H9 (cell line): ENCODE data around the gene DOK5. TPM values are rescaled to one million over a fixed set of nuclear protein-coding genes. Genes with fewer than 3 reads are reported as not detected.

Experiments
- DNase-seq: peaks from one replicate; pipeline ENCODE4 v3.0.0-alpha.2; 2017
- H2AFZ ChIP-seq: one replicate; pipeline ENCODE4 v1.6.1; 2013; ENCODE audit warnings: mild to moderate bottlenecking, low read length, control low read depth, moderate library complexity
- H2AK5ac ChIP-seq: 2 replicates; pipeline ENCODE4 v1.6.1; 2013; ENCODE audit warnings: low read length, control low read depth, mixed read lengths; ENCODE audit not compliant: insufficient read length
- H2BK120ac ChIP-seq: one replicate; pipeline ENCODE4 v1.6.1; 2013; ENCODE audit warnings: low read depth, mild to moderate bottlenecking, low read length, control low read depth, inconsistent platforms; ENCODE audit not compliant: poor library complexity, severe bottlenecking
- H2BK12ac ChIP-seq: 2 replicates; pipeline ENCODE4 v1.6.1; 2013; ENCODE audit warnings: low read length, control low read depth, mixed read lengths, low read depth; ENCODE audit not compliant: insufficient read length
- H2BK15ac ChIP-seq: 2 replicates; pipeline ENCODE4 v1.6.1; 2013; ENCODE audit warnings: low read depth, low read length, control low read depth
- H2BK20ac ChIP-seq: one replicate; pipeline ENCODE4 v1.6.1; 2013; ENCODE audit warnings: low read depth, mild to moderate bottlenecking, low read length, control low read depth, inconsistent platforms; ENCODE audit not compliant: poor library complexity, severe bottlenecking
- H2BK5ac ChIP-seq: 2 replicates; pipeline ENCODE4 v1.6.1; 2013; ENCODE audit warnings: low read length, control low read depth, mixed read lengths; ENCODE audit not compliant: insufficient read length
- H3K14ac ChIP-seq: 2 replicates; pipeline ENCODE4 v1.6.1; 2013; ENCODE audit warnings: low read length, control low read depth; ENCODE audit not compliant: insufficient read depth
- H3K18ac ChIP-seq: 2 replicates; pipeline ENCODE4 v1.6.1; 2013; ENCODE audit warnings: low read depth, mild to moderate bottlenecking, mixed read lengths, low read length, control low read depth; ENCODE audit not compliant: insufficient read length
- H3K23ac ChIP-seq: 2 replicates; pipeline ENCODE4 v1.6.1; 2013; ENCODE audit warnings: low read length, control low read depth, mixed read lengths, low read depth; ENCODE audit not compliant: insufficient read length
- H3K23me2 ChIP-seq: 2 replicates; pipeline ENCODE4 v1.6.1; 2013; ENCODE audit warnings: low read depth, mild to moderate bottlenecking, mixed read lengths, low read length, control low read depth; ENCODE audit not compliant: insufficient read length, poor library complexity, severe bottlenecking
- H3K27ac ChIP-seq: 2 replicates; pipeline ENCODE4 v1.5.1; 2013; ENCODE audit warnings: low read length, control low read depth, mixed read lengths, low read depth; ENCODE audit not compliant: insufficient read length
- H3K27me3 ChIP-seq: 2 replicates; pipeline ENCODE4 v1.6.1; 2013; ENCODE audit warnings: low read length, control low read depth, inconsistent platforms; ENCODE audit not compliant: insufficient read depth
- H3K4ac ChIP-seq: 2 replicates; pipeline ENCODE4 v1.6.1; 2013; ENCODE audit warnings: low read depth, mild to moderate bottlenecking, control low read depth, inconsistent platforms, low read length, moderate library complexity
- H3K4me1 ChIP-seq: 2 replicates; pipeline ENCODE4 v1.6.1; 2013; ENCODE audit warnings: low read length, control low read depth, inconsistent platforms; ENCODE audit not compliant: insufficient read depth
- H3K4me2 ChIP-seq: 2 replicates; pipeline ENCODE4 v1.6.1; 2013; ENCODE audit warnings: low read length, control low read depth, mixed read lengths; ENCODE audit not compliant: insufficient read length, insufficient read depth
- H3K56ac ChIP-seq: 2 replicates; pipeline ENCODE4 v1.6.1; 2013; ENCODE audit warnings: low read depth, mild to moderate bottlenecking, mixed read lengths, low read length, control low read depth; ENCODE audit not compliant: insufficient read length
- H3K79me1 ChIP-seq: 2 replicates; pipeline ENCODE4 v1.6.1; 2013; ENCODE audit warnings: low read depth, mild to moderate bottlenecking, moderate library complexity, low read length, control low read depth, inconsistent platforms; ENCODE audit not compliant: insufficient read depth, poor library complexity, severe bottlenecking
- H3K79me2 ChIP-seq: 2 replicates; pipeline ENCODE4 v1.6.1; 2013; ENCODE audit warnings: low read length, control low read depth, inconsistent platforms; ENCODE audit not compliant: insufficient read depth
- H3K9ac ChIP-seq: 2 replicates; pipeline ENCODE4 v1.6.1; 2013; ENCODE audit warnings: low read length, control low read depth, mixed read lengths; ENCODE audit not compliant: insufficient read length; ENCODE audit errors: extremely low read depth
- H3K9me3 ChIP-seq: one replicate; pipeline ENCODE4 v1.6.1; 2013; ENCODE audit warnings: low read depth, low read length, inconsistent platforms; ENCODE audit not compliant: control insufficient read depth
- H3T11ph ChIP-seq: one replicate; pipeline ENCODE4 v1.6.1; 2013; ENCODE audit warnings: mild to moderate bottlenecking, low read length, control low read depth, inconsistent platforms
- H4K20me1 ChIP-seq: one replicate; pipeline ENCODE4 v1.6.1; 2013; ENCODE audit not compliant: control insufficient read depth, insufficient read length, insufficient read depth
- H4K5ac ChIP-seq: 2 replicates; pipeline ENCODE4 v1.6.1; 2013; ENCODE audit warnings: low read depth, mild to moderate bottlenecking, mixed read lengths, low read length, control low read depth; ENCODE audit not compliant: insufficient read length
- H4K8ac ChIP-seq: replicated peaks from 2 replicates; pipeline ENCODE4 v1.6.1; 2013; ENCODE audit warnings: low read length, control low read depth, mixed read lengths, low read depth; ENCODE audit not compliant: insufficient read length
- H4K91ac ChIP-seq: 2 replicates; pipeline ENCODE4 v1.6.1; 2013; ENCODE audit warnings: low read depth, mild to moderate bottlenecking, moderate library complexity, mixed read lengths, low read length, control low read depth; ENCODE audit not compliant: insufficient read length
- H3K27ac Mint-ChIP-seq, 3 experiments: 2 replicates in 2 of 3; 3 replicates in 1 of 3; pipeline ENCODE4 v1.8.0; 2020 to 2021; ENCODE audit warnings: mixed read lengths in 3 of 3, mild to moderate bottlenecking in 1 of 3, moderate library complexity in 1 of 3
- H3K27me3 Mint-ChIP-seq: 2 replicates; pipeline ENCODE4 v1.8.0; 2021; ENCODE audit warnings: low read depth, mild to moderate bottlenecking, moderate library complexity, mixed read lengths
- H3K36me3 Mint-ChIP-seq, 3 experiments: 2 replicates in 2 of 3; 3 replicates in 1 of 3; pipeline ENCODE4 v1.8.0; 2020 to 2021; ENCODE audit warnings: low read depth in 3 of 3, mixed read lengths in 3 of 3; ENCODE audit not compliant: insufficient read depth in 1 of 3
- H3K4me1 Mint-ChIP-seq, 2 experiments: 2 replicates each; pipeline ENCODE4 v1.8.0; 2020; ENCODE audit warnings: mixed read lengths in 2 of 2
- H3K4me3 Mint-ChIP-seq, 2 experiments: 2 replicates in 1 of 2; 3 replicates in 1 of 2; pipeline ENCODE4 v1.8.0; 2020 to 2021; ENCODE audit warnings: mild to moderate bottlenecking in 2 of 2, mixed read lengths in 2 of 2, moderate library complexity in 1 of 2
- H3K9me3 Mint-ChIP-seq, 2 experiments: 2 replicates in 1 of 2; 3 replicates in 1 of 2; pipeline ENCODE4 v1.8.0; 2020; ENCODE audit warnings: mild to moderate bottlenecking in 2 of 2, mixed read lengths in 2 of 2, moderate library complexity in 1 of 2
- CTCF ChIP-seq: fragments of 200-600 bp; sonication (generic); conservative IDR thresholded peaks from 3 replicates; pipeline ENCODE4 v1.8.0; 2021; ENCODE audit warnings: antibody characterized with exemption, mild to moderate bottlenecking
- WGBS: extraction: QIAGEN DNeasy Blood & Tissue Kit; methylation state at CpG from one replicate; pipeline ENCODE4 v1.1.7; 2013; ENCODE audit warnings: missing lambda C conversion rate, low lambda C conversion rate, mixed read lengths; ENCODE audit not compliant: insufficient read length; ENCODE audit errors: extremely low coverage; 5-methylcytosine and 5-hydroxymethylcytosine counted together
- total RNA-seq: library from RNA; stranded (reverse); gene quantifications from 2 replicates; pipeline ENCODE4 v1.2.1, GENCODE V29; 2021

Gene DOK5
- total RNA-seq, 1 experiment from 2014 or later: 4.5 TPM

GRCh38 chr20:54608039-54608745 is 132.8 kb downstream of the DOK5 start:
- Histone ChIP-seq H3K9me3 (no peaks in the 10 kb centered on the region), H3K27ac (no peak overlapping the region), H3K27me3 (no peaks in the 10 kb centered on the region), H2AK5ac (no peak overlapping the region), H4K20me1 (no peaks in the 10 kb centered on the region), H2BK12ac (no peak overlapping the region), H4K8ac (no peak overlapping the region), H3K4me1 (no peaks in the 10 kb centered on the region), H2AFZ (no peak overlapping the region), H3K23ac (no peak overlapping the region), H2BK5ac (no peak overlapping the region), H2BK20ac (no peak overlapping the region), H3K56ac (no peak overlapping the region), H2BK120ac (no peak overlapping the region), H3T11ph (no peak overlapping the region), H4K91ac (no peak overlapping the region), H3K18ac (no peak overlapping the region), H3K4ac (no peak overlapping the region), H3K4me2 (no peak overlapping the region), H3K79me1 (no peaks in the 10 kb centered on the region), H3K9ac (no peak overlapping the region), H3K14ac (no peak overlapping the region), H3K23me2 (no peaks in the 10 kb centered on the region), H2BK15ac (no peak overlapping the region), H3K79me2 (no peaks in the 10 kb centered on the region), H4K5ac (no peak overlapping the region)
- no peak for TF ChIP-seq CTCF
- no peak for DNase-seq
- Mint-ChIP-seq H3K36me3 (no peaks in the 10 kb centered on the region; a peak in 1 of 7 replicates), H3K9me3 (no peaks in the 10 kb centered on the region; a peak in 1 of 5 replicates), H3K27ac (no peak overlapping the region), H3K27me3 (no peaks in the 10 kb centered on the region), H3K4me1 (no peaks in the 10 kb centered on the region), H3K4me3 (no peak overlapping the region)
- WGBS: no CpG with 5 or more reads among the region's 4 CpGs
